ENCODE data around the gene TSHZ2. TPM values are rescaled to one million over a fixed set of nuclear protein-coding genes. Genes with fewer than 3 reads are reported as not detected.

Gene TSHZ2
- polyA plus RNA-seq, 1 donor from 2014 or later: 4.6 TPM

- TF ChIP-seq REST (IDR thresholded peaks at IDR 0.05; ENCODE audit: borderline replicate concordance): no peak
- no peak for TF ChIP-seq SMC3 (conservative IDR thresholded peaks at IDR 0.05; ENCODE audit: poor library complexity)
- no peak for TF ChIP-seq TAF1 (IDR thresholded peaks at IDR 0.05; ENCODE audit: low read depth)
- no peak for TF ChIP-seq RAD21 (conservative IDR thresholded peaks at IDR 0.05)
- no peak for TF ChIP-seq EZH2 (IDR thresholded peaks at IDR 0.05; ENCODE audit: borderline replicate concordance, insufficient read depth, low read length, poor library complexity, severe bottlenecking)
- no peak for TF ChIP-seq EP300 (conservative IDR thresholded peaks at IDR 0.05; ENCODE audit: poor library complexity, severe bottlenecking)
- no peak for TF ChIP-seq MXI1 (conservative IDR thresholded peaks at IDR 0.05; ENCODE audit: poor library complexity, severe bottlenecking)
- no peak for TF ChIP-seq POLR2AphosphoS5 (IDR thresholded peaks at IDR 0.05)
- TF ChIP-seq CTCF (IDR thresholded peaks at IDR 0.05; ENCODE audit: poor library complexity, severe bottlenecking): no peak
- Histone ChIP-seq H3K27ac (ENCODE audit: low read length) (no peak overlapping the region), H4K20me1 (ENCODE audit: insufficient read depth) (no peaks in the 10 kb centered on the region)
Measured at GRCh38 chr20:53307964-53308597, 335.9 kb downstream of the TSHZ2 start.

GRCh38 chr20:53309515-53309914, 337.4 kb downstream of the TSHZ2 start:
- H3K27me3 ChIP-seq (ENCODE audit: insufficient read depth, low read depth, low read length): no peaks in the 10 kb centered on the region
- H3K4me3 ChIP-seq (ENCODE audit: low read length): peak overlapping the region; percentile 13
- H3K27ac ChIP-seq (ENCODE audit: low read length): peak overlapping the region; percentile 32
- no peaks in the 10 kb centered on the region for H3K9me3 ChIP-seq (ENCODE audit: low read length)
- H3K36me3 ChIP-seq (ENCODE audit: insufficient read depth, low read length): no peaks in the 10 kb centered on the region
- H3K9me2 ChIP-seq (ENCODE audit: insufficient read depth, low read length): no peaks in the 10 kb centered on the region
- no peak overlapping the region for H3K9ac ChIP-seq (ENCODE audit: low read length)
- H2AFZ ChIP-seq (ENCODE audit: low read depth, low read length): no peak overlapping the region
- H3K4me2 ChIP-seq (ENCODE audit: low read length): peak overlapping the region; percentile 59
- H4K20me1 ChIP-seq (ENCODE audit: insufficient read depth): no peaks in the 10 kb centered on the region
- H3F3A ChIP-seq (ENCODE audit: insufficient read depth, low read length, poor library complexity, severe bottlenecking): no peaks in the 10 kb centered on the region
- H3K79me2 ChIP-seq (replicated peaks; ENCODE audit: insufficient read depth, low read length): no peaks in the 10 kb centered on the region
- peak; percentile 88 for TF ChIP-seq EP300 (conservative IDR thresholded peaks at IDR 0.05; ENCODE audit: poor library complexity, severe bottlenecking)
- peak; percentile 1 for TF ChIP-seq REST (IDR thresholded peaks at IDR 0.05; ENCODE audit: borderline replicate concordance)
- peak; percentile 68 for TF ChIP-seq POLR2AphosphoS5 (IDR thresholded peaks at IDR 0.05)
- no peak for TF ChIP-seq CTCF (IDR thresholded peaks at IDR 0.05; ENCODE audit: poor library complexity, severe bottlenecking)
- TF ChIP-seq TAF1 (IDR thresholded peaks at IDR 0.05; ENCODE audit: low read depth): no peak

More at GRCh38 chr20:53307964-53308597, 335.9 kb downstream of the TSHZ2 start:
- no peak overlapping the region for H2AFZ ChIP-seq (ENCODE audit: low read depth, low read length)
- H3K9me2 ChIP-seq (ENCODE audit: insufficient read depth, low read length): no peaks in the 10 kb centered on the region
- H3K9ac ChIP-seq (ENCODE audit: low read length): no peak overlapping the region
- no peak overlapping the region for H3K4me3 ChIP-seq (ENCODE audit: low read length)
- H3K27me3 ChIP-seq (ENCODE audit: insufficient read depth, low read depth, low read length): no peaks in the 10 kb centered on the region
- no peaks in the 10 kb centered on the region for H3F3A ChIP-seq (ENCODE audit: insufficient read depth, low read length, poor library complexity, severe bottlenecking)
- H3K36me3 ChIP-seq (ENCODE audit: insufficient read depth, low read length): no peaks in the 10 kb centered on the region
- H3K9me3 ChIP-seq (ENCODE audit: low read length): no peaks in the 10 kb centered on the region
- no peaks in the 10 kb centered on the region for H3K79me2 ChIP-seq (replicated peaks; ENCODE audit: insufficient read depth, low read length)
- H3K4me2 ChIP-seq (ENCODE audit: low read length): no peak overlapping the region
